Large intestine (tissue), 3 donors: ENCODE results near the gene PCDHGB3. TPM values are rescaled to one million over a fixed set of nuclear protein-coding genes. Genes with fewer than 3 reads are reported as not detected.

Experiments
- DNase-seq, 2 donors: peaks; one replicate each; pipeline versions ENCODE4 v3.0.0 to v3.0.0-alpha.2; 2013
- H3K27ac ChIP-seq: one replicate; pipeline ENCODE4 v1.5.1; 2013; ENCODE audit warnings: low read length
- H3K27me3 ChIP-seq: 2 replicates; pipeline ENCODE4 v1.6.1; 2013; ENCODE audit warnings: low read length; ENCODE audit not compliant: control insufficient read depth, insufficient read depth
- H3K36me3 ChIP-seq: 2 replicates; pipeline ENCODE4 v1.6.1; 2013; ENCODE audit warnings: low read length; ENCODE audit not compliant: control insufficient read depth, insufficient read depth
- H3K4me1 ChIP-seq: one replicate; pipeline ENCODE4 v1.6.1; 2013; ENCODE audit warnings: low read length; ENCODE audit not compliant: control insufficient read depth, insufficient read depth
- H3K4me3 ChIP-seq: one replicate; pipeline ENCODE4 v1.5.1; 2013; ENCODE audit warnings: low read length
- H3K9me3 ChIP-seq: one replicate; pipeline ENCODE4 v1.6.1; 2013; ENCODE audit warnings: mild to moderate bottlenecking, low read depth, low read length, moderate library complexity; ENCODE audit not compliant: control insufficient read depth
- WGBS: methylation state at CpG from one replicate; pipeline ENCODE4 v1.1.5; 2013; ENCODE audit warnings: low lambda C conversion rate; ENCODE audit not compliant: insufficient coverage; 5-methylcytosine and 5-hydroxymethylcytosine counted together
- polyA plus RNA-seq: library from polyadenylated mRNA; unstranded; fragments of 120-200 nt; gene quantifications from one replicate; pipeline ENCODE4 v1.2.1, GENCODE V29; 2013

PCDHGB3 gene
- polyA plus RNA-seq, 1 donor: 0.85 TPM

- DNase-seq: no peak
Measured at GRCh38 chr5:141356950-141357349, 13.1 kb upstream of the PCDHGB3 start.

DNA sequence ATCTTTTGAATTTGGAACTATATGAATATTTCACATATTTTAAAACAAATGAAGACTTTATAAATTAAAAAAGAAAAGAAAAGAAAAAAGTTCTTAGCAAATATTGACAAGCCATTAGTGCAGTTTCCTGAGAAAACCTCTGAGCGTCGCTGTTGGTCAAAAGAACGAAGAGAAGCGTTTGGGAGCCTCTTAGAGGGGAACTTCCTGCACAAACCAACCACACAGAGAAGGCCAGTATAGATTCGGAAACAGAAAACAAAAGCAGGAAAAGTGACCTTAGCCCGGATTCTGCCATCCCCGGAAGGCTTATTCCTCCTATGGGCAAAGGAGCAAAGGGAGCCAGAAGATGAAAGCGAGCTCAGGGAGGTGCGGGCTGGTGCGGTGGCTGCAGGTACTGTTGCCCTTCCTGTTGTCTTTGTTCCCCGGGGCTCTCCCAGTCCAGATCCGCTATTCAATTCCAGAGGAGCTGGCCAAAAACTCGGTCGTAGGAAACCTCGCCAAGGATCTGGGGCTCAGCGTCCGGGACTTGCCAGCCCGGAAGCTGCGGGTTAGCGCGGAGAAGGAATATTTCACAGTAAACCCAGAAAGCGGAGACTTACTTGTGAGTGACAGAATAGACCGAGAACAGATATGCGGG lies 10.1 kb upstream of the PCDHGB3 start, which contains the start of gene PCDHGB2:
PCDHGB2 (plus strand) TSS at position 205 of the 637 bp plus-strand sequence; CDS start at position 347, 142 bp downstream.
- no peak within 1 kb of the TSS for H3K27ac ChIP-seq
- whole genome bisulfite sequencing: no CpG with 5 or more reads among the region's 24 CpGs
- H3K27me3 ChIP-seq: peaks cover 45% of the 10 kb centered on the region
- no peak within 1 kb of the TSS for H3K4me3 ChIP-seq
- peaks cover 42% of the 10 kb centered on the region for H3K9me3 ChIP-seq
- H3K36me3 ChIP-seq: no peaks in the 10 kb centered on the region
- DNase-seq: no peak
- no peaks in the 10 kb centered on the region for H3K4me1 ChIP-seq

More at GRCh38 chr5:141356950-141357349, 13.1 kb upstream of the PCDHGB3 start:
- Histone ChIP-seq H3K27me3 (peaks cover 35% of the 10 kb centered on the region), H3K4me1 (no peaks in the 10 kb centered on the region), H3K27ac (no peak overlapping the region), H3K4me3 (no peak overlapping the region), H3K9me3 (peaks cover 39% of the 10 kb centered on the region), H3K36me3 (no peaks in the 10 kb centered on the region)
- no CpG with 5 or more reads among the region's 19 CpGs for WGBS

DNA sequence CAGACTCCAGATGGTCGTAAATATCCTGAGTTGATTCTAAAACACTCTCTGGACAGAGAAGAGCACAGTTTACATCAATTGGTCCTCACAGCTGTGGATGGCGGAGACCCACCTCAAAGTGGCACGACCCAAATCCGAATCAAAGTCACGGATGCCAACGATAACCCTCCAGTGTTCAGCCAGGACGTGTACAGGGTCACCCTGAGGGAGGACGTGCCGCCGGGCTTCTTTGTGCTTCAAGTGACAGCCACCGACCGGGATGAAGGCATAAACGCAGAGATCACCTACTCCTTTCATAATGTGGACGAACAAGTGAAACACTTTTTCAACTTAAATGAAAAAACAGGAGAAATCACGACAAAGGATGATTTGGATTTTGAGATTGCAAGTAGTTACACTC lies 9.4 kb upstream of the PCDHGB3 start:
- Histone ChIP-seq H3K9me3 (peaks cover 42% of the 10 kb centered on the region), H3K4me3 (no peak overlapping the region), H3K27ac (no peak overlapping the region), H3K4me1 (no peaks in the 10 kb centered on the region), H3K27me3 (peaks cover 47% of the 10 kb centered on the region), H3K36me3 (no peaks in the 10 kb centered on the region)
- 10% methylated on average over 2 of the region's 15 CpGs for WGBS
- DNase-seq: no peak

- no peak for DNase-seq
- peaks cover 52% of the 10 kb centered on the region for H3K27me3 ChIP-seq
- H3K4me3 ChIP-seq: no peak overlapping the region
- no peaks in the 10 kb centered on the region for H3K4me1 ChIP-seq
- H3K27ac ChIP-seq: no peak overlapping the region
- no peaks in the 10 kb centered on the region for H3K36me3 ChIP-seq
- peaks cover 41% of the 10 kb centered on the region for H3K9me3 ChIP-seq
Measured at GRCh38 chr5:141362719-141363118, 7.3 kb upstream of the PCDHGB3 start.

DNA sequence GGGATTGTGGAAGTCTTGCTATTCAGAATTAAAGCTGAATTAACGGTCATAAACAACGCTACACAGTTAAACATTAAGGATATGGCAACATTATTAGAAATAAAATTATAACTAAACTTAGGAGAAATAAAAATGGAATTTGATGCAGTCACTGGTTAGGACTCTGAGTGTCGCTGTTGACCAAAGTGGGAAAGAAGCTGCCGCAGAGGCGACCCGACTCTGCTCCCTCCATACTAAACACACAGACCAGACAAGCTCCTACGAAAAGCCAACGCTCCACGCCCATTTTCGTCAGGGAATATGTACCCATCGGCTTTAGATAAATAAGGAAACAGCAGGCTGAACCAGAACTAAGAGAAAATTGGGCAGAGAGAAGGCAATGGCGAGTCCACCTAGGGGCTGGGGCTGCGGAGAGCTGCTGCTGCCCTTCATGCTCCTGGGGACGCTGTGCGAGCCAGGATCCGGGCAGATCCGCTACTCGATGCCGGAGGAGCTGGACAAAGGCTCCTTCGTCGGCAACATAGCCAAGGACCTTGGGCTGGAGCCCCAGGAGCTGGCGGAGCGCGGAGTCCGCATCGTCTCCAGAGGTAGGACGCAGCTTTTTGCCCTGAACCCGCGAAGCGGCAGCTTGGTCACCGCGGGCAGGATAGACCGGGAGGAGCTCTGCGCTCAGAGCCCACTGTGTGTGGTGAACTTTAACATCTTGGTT lies 5.9 kb upstream of the PCDHGB3 start, which contains the start of gene PCDHGA5:
PCDHGA5 (plus strand) TSS at position 211 of the 709 bp plus-strand sequence; CDS start at position 380, 169 bp downstream.
- H3K4me3 ChIP-seq: no peak within 1 kb of the TSS
- peaks cover 52% of the 10 kb centered on the region for H3K27me3 ChIP-seq
- H3K4me1 ChIP-seq: no peaks in the 10 kb centered on the region
- no peaks in the 10 kb centered on the region for H3K36me3 ChIP-seq
- 40% methylated on average over 2 of the region's 34 CpGs for WGBS
- no peak within 1 kb of the TSS for H3K27ac ChIP-seq
- peaks cover 43% of the 10 kb centered on the region for H3K9me3 ChIP-seq
- no peak for DNase-seq

DNA sequence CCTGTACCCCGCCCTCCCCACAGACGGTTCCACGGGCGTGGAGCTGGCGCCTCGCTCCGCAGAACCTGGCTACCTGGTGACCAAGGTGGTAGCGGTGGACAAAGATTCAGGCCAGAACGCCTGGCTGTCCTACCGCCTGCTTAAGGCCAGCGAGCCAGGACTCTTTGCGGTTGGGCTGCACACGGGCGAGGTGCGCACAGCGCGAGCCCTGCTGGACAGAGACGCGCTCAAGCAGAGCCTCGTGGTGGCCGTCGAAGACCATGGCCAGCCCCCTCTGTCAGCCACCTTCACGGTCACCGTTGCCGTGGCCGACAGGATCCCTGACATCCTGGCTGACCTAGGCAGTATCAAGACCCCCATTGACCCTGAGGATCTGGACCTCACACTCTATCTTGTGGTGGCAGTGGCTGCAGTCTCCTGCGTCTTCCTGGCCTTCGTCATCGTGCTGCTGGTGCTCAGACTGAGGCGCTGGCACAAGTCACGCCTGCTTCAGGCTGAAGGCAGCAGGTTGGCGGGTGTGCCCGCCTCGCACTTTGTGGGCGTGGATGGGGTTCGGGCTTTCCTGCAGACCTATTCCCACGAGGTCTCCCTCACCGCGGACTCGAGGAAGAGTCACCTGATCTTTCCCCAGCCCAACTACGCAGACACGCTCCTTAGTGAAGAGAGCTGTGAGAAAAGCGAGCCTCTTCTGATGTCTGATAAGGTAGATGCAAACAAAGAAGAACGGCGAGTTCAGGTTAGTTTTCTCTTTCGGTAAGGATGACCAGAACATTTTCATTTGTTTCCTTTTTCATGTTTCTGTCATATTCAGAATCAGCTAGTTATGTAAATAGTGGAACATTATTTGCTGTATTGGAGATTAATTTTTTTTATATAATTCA lies 3.8 kb upstream of the PCDHGB3 start:
- WGBS: 59% methylated on average over 3 of the region's 46 CpGs
- Histone ChIP-seq H3K27me3 (peaks cover 52% of the 10 kb centered on the region), H3K27ac (no peak overlapping the region), H3K4me1 (no peaks in the 10 kb centered on the region), H3K36me3 (no peaks in the 10 kb centered on the region), H3K9me3 (peaks cover 37% of the 10 kb centered on the region), H3K4me3 (no peak overlapping the region)
- DNase-seq: no peak

- no CpG with 5 or more reads among the region's 69 CpGs for WGBS
- H3K36me3 ChIP-seq: no peaks in the 10 kb centered on the region
Measured at GRCh38 chr5:141371572-141372475, 1.8 kb downstream of the PCDHGB3 start.

GRCh38 chr5:141373673-141374317 lies 3.8 kb downstream of the PCDHGB3 start, which contains the start of gene PCDHGA6:
TSS of gene PCDHGA6 (plus strand) at chr5:141373891. CDS start at chr5:141374084, 193 bp downstream.
- no peaks in the 10 kb centered on the region for H3K4me1 ChIP-seq
- H3K4me3 ChIP-seq: peak within 1 kb of the TSS; percentile 13
- H3K9me3 ChIP-seq: peaks cover 34% of the 10 kb centered on the region
- H3K27ac ChIP-seq: no peak within 1 kb of the TSS
- no CpG with 5 or more reads among the region's 27 CpGs for WGBS
- peaks cover 45% of the 10 kb centered on the region for H3K27me3 ChIP-seq
- no peak for DNase-seq
- no peaks in the 10 kb centered on the region for H3K36me3 ChIP-seq

More at GRCh38 chr5:141371572-141372475, 1.8 kb downstream of the PCDHGB3 start:
- Histone ChIP-seq H3K27ac (no peak overlapping the region), H3K27me3 (peaks cover 45% of the 10 kb centered on the region), H3K4me3 (no peak overlapping the region), H3K4me1 (no peaks in the 10 kb centered on the region), H3K9me3 (peaks cover 37% of the 10 kb centered on the region)
- no peak for DNase-seq

GRCh38 chr5:141374627-141375026 lies 4.6 kb downstream of the PCDHGB3 start:
- Histone ChIP-seq H3K4me1 (no peaks in the 10 kb centered on the region), H3K27ac (no peak overlapping the region), H3K27me3 (peaks cover 45% of the 10 kb centered on the region), H3K4me3 (no peak overlapping the region), H3K9me3 (peaks cover 34% of the 10 kb centered on the region), H3K36me3 (no peaks in the 10 kb centered on the region)
- WGBS: no CpG with 5 or more reads among the region's 14 CpGs
- no peak for DNase-seq
